HepG2 (cell line): ENCODE data around the gene TBC1D26. TPM values are rescaled to one million over a fixed set of nuclear protein-coding genes. Genes with fewer than 3 reads are reported as not detected.

Experiments
- ATAC-seq: fragments of 200-7000 bp; cut with Tn5 transposase; 3 replicates; pipeline ENCODE4 v1.9.1; 2020; ENCODE audit warnings: mild to moderate bottlenecking, moderate library complexity
- BruUV-seq: library from RNA; stranded (reverse); fragments of 400-500 nt; replicated peaks from 2 replicates; lab custom pipeline; 2021; lab: Mats Ljungman, UMichigan
- CTCF ChIA-PET: fragments of 300-600 bp; formaldehyde crosslinking; extraction: SDS; loops from one replicate; lab custom pipeline; 2021; ENCODE audit warnings: low total read pairs, inconsistent platforms, low intra/inter-chr PET ratio; lab: Yijun Ruan, JAX
- POLR2A ChIA-PET: fragments of 350-600 bp; sonication (Branson Sonifier 250); formaldehyde crosslinking; loops from one replicate; lab custom pipeline; 2020; ENCODE audit warnings: antibody characterized with exemption, inconsistent platforms; lab: Yijun Ruan, JAX
- DNase-seq: peaks from one replicate; pipeline ENCODE4 v3.0.0-alpha.2; 2015; ENCODE audit warnings: low spot score
- FAIRE-seq: peaks from 3 replicates; lab custom pipeline; 2011; peaks lifted over from hg19 to GRCh38; lab: Jason Lieb, UNC
- H2AFZ ChIP-seq: one replicate; pipeline ENCODE4 v1.6.1; 2011; ENCODE audit warnings: low read length, inconsistent platforms
- H3K27ac ChIP-seq: fragments of 300-600 bp; 3 replicates; pipeline ENCODE4 v1.8.0; 2011; ENCODE audit warnings: mixed run types, mild to moderate bottlenecking, mixed read lengths, low read length, inconsistent platforms; ENCODE audit not compliant: insufficient read depth; ENCODE audit errors: extremely low read length
- H3K27me3 ChIP-seq, 2 experiments: fragments of 200-600 bp in 1 of 2; 2 replicates in 1 of 2; 3 replicates in 1 of 2; pipeline versions ENCODE4 v1.6.0 to v1.8.0; 2011; ENCODE audit warnings: low read length in 2 of 2, mild to moderate bottlenecking in 2 of 2, moderate library complexity in 2 of 2, inconsistent platforms in 1 of 2; ENCODE audit not compliant: insufficient read depth in 2 of 2, control insufficient read depth in 1 of 2
- H3K36me3 ChIP-seq, 2 experiments: fragments of 200-600 bp in 1 of 2; replicated peaks in 1 of 2; 2 replicates in 1 of 2; 3 replicates in 1 of 2; pipeline versions ENCODE4 v1.5.1 to v1.8.0; 2011; ENCODE audit warnings: low read length in 2 of 2, inconsistent platforms in 1 of 2; ENCODE audit not compliant: insufficient read depth in 2 of 2, control insufficient read depth in 1 of 2
- H3K4me1 ChIP-seq: 2 replicates; pipeline ENCODE4 v1.5.1; 2012; ENCODE audit warnings: low read length, inconsistent platforms; ENCODE audit not compliant: insufficient read depth
- H3K4me2 ChIP-seq: 2 replicates; pipeline ENCODE4 v1.6.0; 2011; ENCODE audit warnings: low read depth, low read length, inconsistent platforms
- H3K4me3 ChIP-seq, 3 experiments: fragments of 200-600 bp in 1 of 3; sonication (generic), shearing (Covaris generic) in 1 of 3; replicated peaks in 1 of 3; 2 replicates each; pipeline ENCODE4 v1.5.1; 2011 to 2016; ENCODE audit warnings: low read length in 3 of 3, inconsistent platforms in 2 of 3, low read depth in 2 of 3, mild to moderate bottlenecking in 2 of 3, control low read depth in 1 of 3, mixed read lengths in 1 of 3; ENCODE audit not compliant: insufficient read depth in 1 of 3
- H3K79me2 ChIP-seq: one replicate; pipeline ENCODE4 v1.6.1; 2011; ENCODE audit warnings: low read length, inconsistent platforms; ENCODE audit not compliant: insufficient read depth
- H3K9ac ChIP-seq: 2 replicates; pipeline ENCODE4 v1.6.0; 2011; ENCODE audit warnings: mild to moderate bottlenecking, low read depth, low read length, inconsistent platforms; ENCODE audit not compliant: insufficient read depth
- H3K9me3 ChIP-seq: 2 replicates; pipeline ENCODE4 v1.5.1; 2012; ENCODE audit warnings: mild to moderate bottlenecking, low read length
- H4K20me1 ChIP-seq: 2 replicates; pipeline ENCODE4 v1.6.0; 2011; ENCODE audit warnings: inconsistent platforms, mild to moderate bottlenecking, low read length, moderate library complexity; ENCODE audit not compliant: insufficient read depth
- MLXIP ChIP-seq: sonication (generic); formaldehyde crosslinking; IDR thresholded peaks from 2 replicates; pipeline ENCODE4 v1.9.0; 2021; ENCODE audit warnings: missing genetic modification reagents, borderline replicate concordance
- PAWR ChIP-seq: sonication (generic); formaldehyde crosslinking; IDR thresholded peaks from 2 replicates; pipeline ENCODE4 v1.4.0; 2020; ENCODE audit warnings: missing genetic modification reagents, mild to moderate bottlenecking, borderline replicate concordance
- TCF7 ChIP-seq: sonication (generic); IDR thresholded peaks from 2 replicates; pipeline ENCODE4 v1.6.1; 2016; ENCODE audit warnings: antibody characterized with exemption, low read depth
- TFDP1 ChIP-seq: IDR thresholded peaks from 2 replicates; pipeline ENCODE4 v1.6.1; 2016; ENCODE audit warnings: missing compliant biosample characterization, missing genetic modification reagents, borderline replicate concordance
- ZNF224 ChIP-seq: sonication (generic); formaldehyde crosslinking; IDR thresholded peaks from 2 replicates; pipeline ENCODE4 v1.5.0; 2020; ENCODE audit warnings: mild to moderate bottlenecking, missing genetic modification reagents
- ZNF431 ChIP-seq: sonication (generic); formaldehyde crosslinking; IDR thresholded peaks from 2 replicates; pipeline ENCODE4 v1.9.0; 2022; ENCODE audit warnings: missing genetic modification reagents, low read depth, mild to moderate bottlenecking, borderline replicate concordance
- ZNF556 ChIP-seq: sonication (generic); formaldehyde crosslinking; IDR thresholded peaks from 2 replicates; pipeline ENCODE4 v1.4.0; 2020; ENCODE audit warnings: mild to moderate bottlenecking, missing genetic modification reagents, borderline replicate concordance
- ZNF691 ChIP-seq: sonication (generic); formaldehyde crosslinking; IDR thresholded peaks from 2 replicates; pipeline ENCODE4 v1.4.0; 2020; ENCODE audit warnings: missing genetic modification reagents, low read depth, mild to moderate bottlenecking, borderline replicate concordance
- ZNF710 ChIP-seq: sonication (generic); formaldehyde crosslinking; IDR thresholded peaks from 2 replicates; pipeline ENCODE4 v1.5.0; 2020; ENCODE audit warnings: mild to moderate bottlenecking, missing genetic modification reagents, borderline replicate concordance
- ZNF792 ChIP-seq: IDR thresholded peaks from 2 replicates; pipeline ENCODE4 v1.6.1; 2016
- WGBS: methylation state at CpG from one replicate; pipeline ENCODE4 v1.1.6; 2017; ENCODE audit warnings: low lambda C conversion rate; 5-methylcytosine and 5-hydroxymethylcytosine counted together
- in situ Hi-C: cut with HindIII; loops from 2 replicates; pipeline ENCODE4 v1.10.0; 2017; ENCODE audit warnings: low pct_unique_long_range_greater_than_20kb; ENCODE audit not compliant: extremely low pct_ligation_motif_present
- intact Hi-C: fragments of 100-400 bp; cut with micrococcal nuclease; formaldehyde crosslinking; loops from one replicate; pipeline ENCODE4 v1.10.0; 2022; ENCODE audit not compliant: unreplicated experiment
- polyA plus RNA-seq, 8 experiments: library from polyadenylated mRNA; depleted of rRNA in 3 of 8; stranded (reverse) in 7 of 8; unstranded in 1 of 8; fragments of >200 nt; fragmentation: Illumina TruSeq in 4 of 8; extraction: Trizol in 4 of 8; gene quantifications; 2 replicates each; pipeline versions ENCODE4 v1.2.1 to v1.2.3, GENCODE V29; 2011 to 2016; ENCODE audit warnings: low read depth in 4 of 8, missing spikeins in 1 of 8, mixed read lengths in 1 of 8; ENCODE audit not compliant: insufficient read depth in 1 of 8
- total RNA-seq, 5 experiments: library from RNA; depleted of rRNA; stranded (reverse); fragments of >200 nt; fragmentation: Illumina TruSeq; extraction: Trizol; gene quantifications; 2 replicates each; pipeline ENCODE4 v1.2.3, GENCODE V29; 2016; ENCODE audit warnings: low read depth in 1 of 5

Gene TBC1D26
- total and polyA plus RNA-seq, 2 of the 13 experiments (the other 11 are each of a cell fraction or from before 2014, with no cell fraction given): 0.33 TPM; not detected in 1

- no peak overlapping the region for H3K27ac ChIP-seq
- TF ChIP-seq ZNF431 (CRISPR knock-in tag) (no peak), ZNF556 (CRISPR knock-in tag) (no peak), ZNF691 (CRISPR knock-in tag) (no peak), ZNF792 (CRISPR knock-in tag) (no peak), PAWR (CRISPR knock-in tag) (no peak), TFDP1 (CRISPR knock-in tag) (no peak), TCF7 (no peak), ZNF224 (CRISPR knock-in tag) (no peak), ZNF710 (no peak), MLXIP (no peak)
- no TSS peak for BruUV-seq
- H3K4me1 ChIP-seq: no peaks in the 10 kb centered on the region
- ATAC-seq (no peak), DNase-seq (no peak), FAIRE-seq (no peak)
- 0% methylated on average over 3 of the region's 7 CpGs for WGBS
- H2AFZ ChIP-seq: no peak overlapping the region
- no peaks in the 10 kb centered on the region for H3K79me2 ChIP-seq
- no peaks in the 10 kb centered on the region for H3K9me3 ChIP-seq
- no peak overlapping the region for H3K9ac ChIP-seq
- intact Hi-C loops: no loop called here
- no peak overlapping the region for H3K4me2 ChIP-seq
- in situ Hi-C loops: no loop called here
- POLR2A ChIA-PET: no interaction called here
- H4K20me1 ChIP-seq: no peaks in the 10 kb centered on the region
- H3K36me3 ChIP-seq: no peaks in the 10 kb centered on the region
- CTCF ChIA-PET: no interaction called here
- H3K27me3 ChIP-seq: peaks cover 0 to 9% of the 10 kb centered on the region in 2 experiments; a peak in 4 of 5 replicates
- H3K4me3 ChIP-seq: no peak overlapping the region
Measured at GRCh38 chr17:15742921-15743320, 10.8 kb downstream of the TBC1D26 start.
